Spleen (tissue), 7 donors: Measurements from ENCODE around the gene SDK1.

ENCODE experiments used
- CTCF ChIP-seq, 11 experiments: fragments of 200-600 bp in 7 of 11; fragments of 450-650 bp in 4 of 11; sonication (generic) in 4 of 11; IDR thresholded peaks in 8 of 11; conservative IDR thresholded peaks in 3 of 11; 1 replicate in 7 of 11; 2 replicates in 4 of 11; pipeline versions ENCODE4 v1.4.0 to v1.8.0; 2016 to 2021; ENCODE audit warnings: antibody characterized with exemption in 11 of 11, inconsistent platforms in 4 of 11, mild to moderate bottlenecking in 1 of 11
- POLR2AphosphoS5 ChIP-seq, 3 donors: sonication (generic); formaldehyde crosslinking; IDR thresholded peaks; one replicate each; pipeline ENCODE4 v1.5.1; 2017; ENCODE audit warnings: antibody characterized with exemption in 3 of 3
- donor health status: DM: no; HTN: no; CAD: no; lungs with moderate emphysema.
- donor health status: DM: no; HTN: no; CAD: no.
- donor health status: DM: no; HTN: no; CAD: no.

GRCh38 chr7:4040109-4040928 lies 739.3 kb downstream of the SDK1 start:
- TF ChIP-seq CTCF (IDR thresholded peaks at IDR 0.05 in 8 of 11, conservative IDR thresholded peaks at IDR 0.05 in 3 of 11) (no peak), POLR2AphosphoS5 (IDR thresholded peaks at IDR 0.05) (no peak)
